MG63 (cell line): ENCODE results near the gene CCDC102B. TPM values are rescaled to one million over a fixed set of nuclear protein-coding genes. Genes with fewer than 3 reads are reported as not detected.
A peak's percentile ranks its signal among the peaks of the same experiment; 100 is the strongest.
"Not testable (repeated sequence)": the region's sequence is repeated elsewhere in the genome, so short reads cannot be mapped to it uniquely, and the experiment has no call there.

Experiments
- DNase-seq: peaks from one replicate; pipeline ENCODE4 v3.0.0-alpha.2; 2020
- H3K27me3 ChIP-seq: fragments of 250-450 bp; sonication (Bioruptor Pico); 2 replicates; pipeline ENCODE4 v1.5.1; 2020; ENCODE audit warnings: mild to moderate bottlenecking, moderate library complexity
- H3K36me3 ChIP-seq: fragments of 250-450 bp; sonication (Bioruptor Pico); 2 replicates; pipeline ENCODE4 v1.5.1; 2020; ENCODE audit warnings: mild to moderate bottlenecking, moderate library complexity
- H3K4me3 ChIP-seq: fragments of 250-450 bp; sonication (Bioruptor Pico); 2 replicates; pipeline ENCODE4 v1.5.1; 2020; ENCODE audit warnings: mild to moderate bottlenecking, moderate library complexity
- H3K9me3 ChIP-seq: fragments of 250-450 bp; sonication (Bioruptor Pico); 2 replicates; pipeline ENCODE4 v1.5.1; 2020; ENCODE audit warnings: mild to moderate bottlenecking, moderate library complexity
- total RNA-seq: library from RNA; depleted of rRNA; stranded (reverse); fragments of >200 nt; shearing (Covaris generic); gene quantifications from 2 replicates; pipeline ENCODE4 v1.2.3, GENCODE V29; 2014; ENCODE audit warnings: low replicate concordance

CCDC102B gene
- total RNA-seq, 1 experiment from 2014 or later: 1.6 TPM

GRCh38 chr18:68854786-68855391 lies 57.0 kb downstream of the CCDC102B start:
- Histone ChIP-seq H3K4me3 (no peak overlapping the region), H3K27me3 (no peaks in the 10 kb centered on the region), H3K9me3 (no peaks in the 10 kb centered on the region), H3K36me3 (no peaks in the 10 kb centered on the region)
- DNase-seq: no peak

GRCh38 chr18:68855491-68855890 lies 57.6 kb downstream of the CCDC102B start:
- DNase-seq: no peak
- no peak overlapping the region for H3K4me3 ChIP-seq
- H3K9me3 ChIP-seq: no peaks in the 10 kb centered on the region
- H3K27me3 ChIP-seq: no peaks in the 10 kb centered on the region
- H3K36me3 ChIP-seq: no peaks in the 10 kb centered on the region

GRCh38 chr18:68861365-68861764 lies 63.5 kb downstream of the CCDC102B start:
- no peak for DNase-seq
- no peaks in the 10 kb centered on the region for H3K9me3 ChIP-seq
- H3K36me3 ChIP-seq: no peaks in the 10 kb centered on the region
- no peak overlapping the region for H3K4me3 ChIP-seq
- H3K27me3 ChIP-seq: no peaks in the 10 kb centered on the region

- no peak overlapping the region for H3K4me3 ChIP-seq
- no peak for DNase-seq
- H3K36me3 ChIP-seq: no peaks in the 10 kb centered on the region
- no peaks in the 10 kb centered on the region for H3K9me3 ChIP-seq
- H3K27me3 ChIP-seq: no peaks in the 10 kb centered on the region
Measured at GRCh38 chr18:68865021-68865420, 67.1 kb downstream of the CCDC102B start.

GRCh38 chr18:68865503-68865902 lies 67.6 kb downstream of the CCDC102B start:
- H3K4me3 ChIP-seq: no peak overlapping the region
- H3K27me3 ChIP-seq: no peaks in the 10 kb centered on the region
- DNase-seq: no peak
- no peaks in the 10 kb centered on the region for H3K9me3 ChIP-seq
- H3K36me3 ChIP-seq: no peaks in the 10 kb centered on the region

- H3K9me3 ChIP-seq: no peaks in the 10 kb centered on the region
- no peaks in the 10 kb centered on the region for H3K27me3 ChIP-seq
- no peak overlapping the region for H3K4me3 ChIP-seq
- DNase-seq: no peak
- no peaks in the 10 kb centered on the region for H3K36me3 ChIP-seq
Measured at GRCh38 chr18:68873003-68873402, 75.1 kb downstream of the CCDC102B start.

GRCh38 chr18:68874361-68874760 lies 76.5 kb downstream of the CCDC102B start:
- H3K36me3 ChIP-seq: no peaks in the 10 kb centered on the region

GRCh38 chr18:68879947-68880346 lies 82.1 kb downstream of the CCDC102B start:
- H3K4me3 ChIP-seq, H3K36me3 ChIP-seq, DNase-seq, H3K27me3 ChIP-seq, H3K9me3 ChIP-seq: not testable (repeated sequence)

More at GRCh38 chr18:68874361-68874760, 76.5 kb downstream of the CCDC102B start:
- no peaks in the 10 kb centered on the region for H3K27me3 ChIP-seq
- no peak overlapping the region for H3K4me3 ChIP-seq
- DNase-seq: no peak
- no peaks in the 10 kb centered on the region for H3K9me3 ChIP-seq

GRCh38 chr18:68887410-68887809 lies 89.5 kb downstream of the CCDC102B start:
- Histone ChIP-seq H3K4me3 (no peak overlapping the region), H3K36me3 (no peaks in the 10 kb centered on the region), H3K9me3 (no peaks in the 10 kb centered on the region), H3K27me3 (no peaks in the 10 kb centered on the region)
- no peak for DNase-seq

GRCh38 chr18:68893354-68893753 lies 95.5 kb downstream of the CCDC102B start:
- Histone ChIP-seq H3K4me3 (no peak overlapping the region), H3K36me3 (no peaks in the 10 kb centered on the region), H3K27me3 (no peaks in the 10 kb centered on the region), H3K9me3 (no peaks in the 10 kb centered on the region)
- no peak for DNase-seq

- Histone ChIP-seq H3K9me3 (no peaks in the 10 kb centered on the region), H3K27me3 (no peaks in the 10 kb centered on the region), H3K36me3 (no peaks in the 10 kb centered on the region), H3K4me3 (no peak overlapping the region)
- no peak for DNase-seq
Measured at GRCh38 chr18:68897286-68897685, 99.4 kb downstream of the CCDC102B start.

GRCh38 chr18:68909579-68909978 lies 111.7 kb downstream of the CCDC102B start:
- H3K4me3 ChIP-seq: no peak overlapping the region
- H3K36me3 ChIP-seq: no peaks in the 10 kb centered on the region
- no peaks in the 10 kb centered on the region for H3K27me3 ChIP-seq
- no peak for DNase-seq
- no peaks in the 10 kb centered on the region for H3K9me3 ChIP-seq

GRCh38 chr18:68915061-68915460 lies 117.2 kb downstream of the CCDC102B start:
- Histone ChIP-seq H3K27me3 (no peaks in the 10 kb centered on the region), H3K9me3 (no peaks in the 10 kb centered on the region), H3K4me3 (no peak overlapping the region), H3K36me3 (no peaks in the 10 kb centered on the region)
- DNase-seq: no peak

GRCh38 chr18:68916734-68917133 lies 118.9 kb downstream of the CCDC102B start:
- Histone ChIP-seq H3K9me3 (no peaks in the 10 kb centered on the region), H3K27me3 (no peaks in the 10 kb centered on the region), H3K36me3 (no peaks in the 10 kb centered on the region), H3K4me3 (no peak overlapping the region)
- DNase-seq: peak; percentile 5

GRCh38 chr18:68918216-68918615 lies 120.3 kb downstream of the CCDC102B start:
- Histone ChIP-seq H3K9me3 (no peaks in the 10 kb centered on the region), H3K27me3 (no peaks in the 10 kb centered on the region), H3K36me3 (no peaks in the 10 kb centered on the region), H3K4me3 (no peak overlapping the region)
- DNase-seq: no peak

- no peaks in the 10 kb centered on the region for H3K27me3 ChIP-seq
- H3K9me3 ChIP-seq: no peaks in the 10 kb centered on the region
- DNase-seq: no peak
- no peaks in the 10 kb centered on the region for H3K36me3 ChIP-seq
- no peak overlapping the region for H3K4me3 ChIP-seq
Measured at GRCh38 chr18:68919900-68920299, 122.0 kb downstream of the CCDC102B start.

- no peaks in the 10 kb centered on the region for H3K36me3 ChIP-seq
- no peak for DNase-seq
- no peaks in the 10 kb centered on the region for H3K9me3 ChIP-seq
- no peak overlapping the region for H3K4me3 ChIP-seq
- H3K27me3 ChIP-seq: no peaks in the 10 kb centered on the region
Measured at GRCh38 chr18:68922392-68922791, 124.5 kb downstream of the CCDC102B start.

- Histone ChIP-seq H3K4me3 (no peak overlapping the region), H3K9me3 (no peaks in the 10 kb centered on the region), H3K27me3 (no peaks in the 10 kb centered on the region), H3K36me3 (no peaks in the 10 kb centered on the region)
- DNase-seq: no peak
Measured at GRCh38 chr18:68925268-68925667, 127.4 kb downstream of the CCDC102B start.
